ENCODE results near the gene SMIM38.

Gene SMIM38

DNA sequence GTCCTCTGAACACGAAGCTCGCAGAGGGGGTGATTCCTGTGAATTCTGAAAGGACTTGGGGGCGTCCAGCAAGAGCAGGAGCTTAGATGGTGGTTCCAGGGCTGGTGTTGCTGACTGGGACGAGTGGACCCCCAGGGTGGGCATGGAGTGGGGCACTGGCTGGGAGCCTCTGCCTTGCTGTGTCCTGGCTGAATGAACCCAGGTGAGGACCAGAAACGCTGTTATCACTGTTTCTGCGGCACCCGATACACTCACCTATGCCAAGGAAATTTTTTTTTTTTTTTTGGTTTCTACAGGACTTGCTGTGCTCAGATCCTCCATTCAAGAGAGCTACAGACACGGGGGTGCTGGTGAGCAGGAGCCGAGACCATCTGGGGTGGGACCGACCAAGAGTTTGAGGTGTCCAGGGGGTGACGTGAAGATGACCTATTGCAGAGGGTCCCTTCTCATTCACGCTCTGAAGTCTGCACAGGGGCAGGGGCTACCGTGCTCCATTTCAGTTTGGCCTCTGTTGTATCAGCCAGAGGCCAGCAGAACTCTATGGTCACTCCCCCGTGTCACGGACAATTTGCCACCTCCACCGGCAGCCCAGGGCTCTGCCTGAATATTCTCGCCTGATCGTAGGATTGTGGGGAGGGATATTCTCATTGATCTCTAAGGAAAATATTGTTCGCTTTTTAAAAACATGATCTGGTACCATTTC is 3.6 kb downstream of the SMIM38 start:
- DNase-seq (ENCODE audit: low spot score), result no peak

DNA sequence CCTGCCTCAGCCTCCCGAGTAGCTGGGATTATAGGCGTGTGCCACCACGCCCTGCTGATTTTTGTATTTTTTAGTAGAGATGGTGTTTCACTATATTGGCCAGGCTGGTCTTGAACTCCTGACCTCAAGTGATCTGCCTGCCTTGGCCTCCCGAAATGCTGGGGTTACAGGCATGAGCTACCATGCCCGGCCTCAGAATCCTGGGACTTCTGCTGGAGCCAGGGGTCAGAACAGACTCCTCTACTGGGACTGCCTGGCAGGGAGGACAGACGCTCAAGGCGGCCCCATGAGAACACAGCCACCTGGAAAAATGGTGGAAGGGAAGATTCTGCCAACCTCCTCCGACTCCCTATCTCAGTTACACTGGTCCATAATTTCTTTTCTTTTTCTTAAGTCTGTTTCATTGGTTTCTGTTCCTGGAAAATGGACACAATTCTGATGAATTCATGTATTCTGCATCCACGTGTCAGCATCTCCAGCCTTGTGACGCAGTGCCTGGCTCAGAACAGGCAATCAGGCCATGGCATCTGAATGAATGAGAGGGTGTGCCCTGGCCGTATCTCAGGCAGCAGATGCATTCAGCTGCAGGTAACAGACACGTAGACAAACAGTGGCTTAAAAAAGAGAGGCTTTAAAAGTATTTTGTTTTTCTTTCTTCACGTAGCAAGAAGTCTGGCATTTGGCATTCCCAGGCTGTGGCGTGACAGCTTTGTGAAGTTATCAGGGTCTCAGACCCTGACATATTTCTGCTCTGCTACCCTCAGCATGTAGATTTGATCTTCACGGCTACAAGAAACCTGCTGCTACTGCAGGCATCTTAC is 4.8 kb downstream of the SMIM38 start:
- DNase-seq (ENCODE audit: low spot score), result no peak

DNA sequence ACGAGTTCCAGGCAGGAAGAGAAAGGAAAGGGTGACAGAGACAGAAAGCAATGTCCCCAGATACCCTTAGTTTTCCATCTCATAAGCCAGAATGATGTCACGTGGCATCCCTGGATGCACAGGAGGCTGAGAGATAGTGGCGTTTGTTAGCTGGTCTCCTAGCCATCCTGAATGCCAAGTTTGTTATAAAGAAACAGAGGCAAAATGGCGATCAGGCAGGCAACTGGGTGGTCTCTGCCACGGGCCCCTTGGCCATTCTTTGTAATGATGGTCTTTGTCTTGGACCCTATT is 5.3 kb downstream of the SMIM38 start:
- no peak for DNase-seq (ENCODE audit: low spot score)

GRCh38 chr11:69162505-69162904 is 6.8 kb downstream of the SMIM38 start:
- DNase-seq (ENCODE audit: low spot score), result no peak

- no peak for DNase-seq (ENCODE audit: low spot score)
Measured at GRCh38 chr11:69163842-69164241, 8.1 kb downstream of the SMIM38 start.

DNA sequence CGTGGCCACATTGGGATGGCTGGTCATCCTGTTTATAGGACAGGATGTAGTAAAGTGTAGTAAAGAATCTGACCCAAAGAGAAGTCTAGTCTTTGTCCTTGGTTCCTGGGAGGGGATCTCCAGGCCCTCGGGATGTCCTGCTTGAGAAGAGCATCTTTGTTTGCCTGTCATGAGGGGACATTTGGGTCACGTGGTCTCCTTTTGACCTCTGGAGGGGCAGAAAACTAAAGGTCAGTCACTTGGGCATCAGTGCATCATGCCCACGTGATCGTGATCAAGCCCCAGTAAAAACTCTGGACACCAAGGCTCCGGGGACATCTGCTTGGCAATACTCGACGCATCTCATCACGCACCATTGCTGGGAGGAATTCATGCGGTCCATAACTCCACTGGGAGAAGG is 9.1 kb downstream of the SMIM38 start:
- DNase-seq (ENCODE audit: low spot score), result no peak

DNA sequence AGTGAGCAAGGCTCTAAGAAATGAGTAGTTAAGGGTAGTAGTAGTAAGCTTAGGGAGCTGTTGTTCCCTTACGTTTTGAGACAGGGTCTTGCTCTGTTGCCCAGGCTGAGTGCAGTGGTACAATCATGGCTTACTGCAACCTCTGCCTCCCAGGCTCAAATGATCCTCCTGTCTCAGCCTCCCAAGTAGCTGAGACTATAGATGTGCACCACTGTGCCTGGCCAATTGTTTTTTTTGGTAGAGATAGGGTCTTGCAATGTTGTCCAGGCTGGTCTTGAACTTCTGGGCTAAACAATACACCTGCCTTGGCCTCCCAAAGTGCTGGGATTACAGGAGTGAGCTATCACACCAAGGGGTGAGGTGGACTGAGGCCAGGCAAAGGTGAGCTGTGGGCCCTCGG is 10.0 kb downstream of the SMIM38 start:
- DNase-seq (ENCODE audit: low spot score), result no peak

GRCh38 chr11:69166218-69167115 is 10.7 kb downstream of the SMIM38 start:
- DNase-seq (ENCODE audit: low spot score), result peak; percentile 55

GRCh38 chr11:69167130-69167915 is 11.6 kb downstream of the SMIM38 start:
- no peak for DNase-seq (ENCODE audit: low spot score)

DNA sequence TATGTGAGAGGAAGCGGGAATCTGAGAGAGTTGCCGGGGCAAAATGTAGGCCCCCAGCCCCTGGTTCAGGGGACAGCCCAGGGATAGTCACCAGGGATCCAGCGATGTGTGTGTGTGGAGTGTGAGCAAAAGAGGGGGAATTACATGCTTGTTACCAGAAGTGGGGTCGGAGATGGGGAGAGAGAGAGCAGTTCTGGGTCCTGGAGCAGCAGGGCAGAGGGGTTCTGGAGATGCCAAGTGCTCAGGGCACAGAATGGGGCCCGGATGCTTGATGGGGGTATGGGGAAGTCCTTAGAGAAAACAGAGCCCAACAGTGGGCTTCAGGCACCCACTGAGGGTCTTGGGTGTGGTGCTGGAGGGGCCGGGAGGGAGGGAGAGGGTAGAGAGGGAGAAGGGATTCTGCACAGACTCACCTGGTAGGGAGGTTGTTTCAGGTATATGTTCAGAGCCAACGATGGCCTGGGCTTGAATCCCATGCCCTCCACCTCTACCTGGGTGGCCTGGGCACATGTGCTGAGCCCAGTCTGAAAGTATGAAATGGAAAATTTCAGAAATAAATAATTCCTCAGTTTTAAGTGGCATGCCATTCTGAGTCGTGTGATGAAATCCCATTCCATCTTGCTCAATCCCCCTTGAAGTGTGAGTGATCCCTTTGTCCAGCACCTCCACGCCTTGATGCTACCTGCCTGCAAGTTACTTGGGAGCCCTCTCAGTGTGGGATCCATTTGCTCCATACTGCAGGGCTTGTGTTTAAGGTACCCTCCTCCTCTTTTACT is 12.4 kb downstream of the SMIM38 start:
- no peak for DNase-seq (ENCODE audit: low spot score)

DNA sequence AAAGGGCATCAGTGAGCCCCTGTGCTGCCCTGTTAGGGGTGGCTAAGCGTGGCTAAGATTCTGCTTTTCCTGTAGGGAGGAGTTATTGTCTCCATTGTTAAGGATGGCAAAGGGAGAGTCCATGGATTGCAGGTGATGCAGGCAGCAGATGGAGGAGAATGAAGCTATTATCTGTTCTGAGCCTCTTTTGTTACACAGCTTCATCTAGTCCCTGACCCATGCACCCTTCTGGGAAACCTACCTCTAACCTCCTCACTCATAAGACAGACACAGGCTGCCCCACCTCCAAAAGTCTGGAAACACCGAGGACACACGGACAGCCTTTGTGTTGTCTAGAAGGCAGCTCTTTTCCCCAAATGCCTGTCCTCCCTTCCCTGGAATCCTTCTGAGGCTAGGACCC is 13.7 kb downstream of the SMIM38 start:
- no peak for DNase-seq (ENCODE audit: low spot score)

DNA sequence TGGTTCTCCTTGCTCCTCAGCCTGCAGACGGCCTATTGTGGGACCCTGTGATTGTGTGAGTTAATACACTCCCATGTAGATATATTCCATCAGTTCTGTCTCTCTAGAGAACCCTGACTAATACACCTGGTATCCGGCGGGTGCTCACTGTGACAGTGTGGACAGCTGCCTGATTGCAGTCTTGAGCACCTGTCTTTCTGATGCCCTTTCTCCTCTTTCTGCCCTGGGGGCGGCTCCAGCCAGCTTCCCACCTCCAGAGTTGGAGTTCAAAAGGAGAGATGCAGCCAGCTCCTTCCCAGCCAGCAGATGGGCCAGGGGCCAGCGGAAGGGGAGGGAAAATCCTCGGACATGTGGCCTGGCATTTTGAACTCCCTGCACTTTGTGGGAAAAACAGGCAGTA is 15.0 kb downstream of the SMIM38 start:
- DNase-seq (ENCODE audit: low spot score), result no peak

- DNase-seq (ENCODE audit: low spot score), result no peak
Measured at GRCh38 chr11:69171476-69172240, 15.9 kb downstream of the SMIM38 start.

DNA sequence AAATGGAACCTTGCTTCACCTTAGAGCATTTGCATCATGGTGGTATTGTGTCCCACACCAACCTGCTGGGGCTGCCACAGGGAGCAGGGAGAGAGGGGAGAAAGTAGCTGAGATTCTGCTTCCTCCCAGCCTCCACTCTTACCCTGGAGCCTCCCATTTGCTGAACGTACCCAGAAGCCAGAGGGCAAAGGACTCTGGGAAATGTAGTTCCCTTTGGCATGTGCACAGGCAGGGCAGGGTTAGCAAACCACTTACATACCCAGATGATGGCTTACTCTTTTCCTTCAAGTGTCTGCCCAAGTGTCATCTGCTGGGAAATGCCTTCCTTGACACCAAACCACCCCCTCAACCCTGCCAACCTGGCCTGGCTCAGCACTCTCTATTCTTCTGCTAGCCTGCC is 16.9 kb downstream of the SMIM38 start:
- no peak for DNase-seq (ENCODE audit: low spot score)

DNA sequence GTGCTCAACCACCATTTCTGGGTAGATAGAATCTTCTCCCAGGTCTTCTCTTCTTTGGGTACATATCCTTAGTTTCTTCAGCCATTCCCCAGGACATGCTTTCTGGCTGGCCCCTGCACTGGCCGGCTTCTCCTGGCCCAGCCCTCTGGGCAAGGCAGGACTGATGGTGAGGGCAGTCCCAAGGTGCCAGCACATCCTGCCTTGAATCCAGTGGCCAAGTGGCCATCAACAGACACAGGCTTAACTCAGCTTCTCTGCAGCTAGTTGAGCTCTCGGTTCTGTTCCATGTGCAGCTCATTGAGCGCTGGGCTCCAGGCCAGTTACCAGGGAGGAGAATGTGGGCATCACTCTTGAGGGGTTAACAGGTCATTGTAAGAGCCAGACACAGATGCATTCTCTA is 17.6 kb downstream of the SMIM38 start:
- no peak for DNase-seq (ENCODE audit: low spot score)

- no peak for DNase-seq (ENCODE audit: low spot score)
Measured at GRCh38 chr11:69173925-69174581, 18.3 kb downstream of the SMIM38 start.

- no peak for DNase-seq (ENCODE audit: low spot score)
Measured at GRCh38 chr11:69174841-69175240, 19.1 kb downstream of the SMIM38 start.

DNA sequence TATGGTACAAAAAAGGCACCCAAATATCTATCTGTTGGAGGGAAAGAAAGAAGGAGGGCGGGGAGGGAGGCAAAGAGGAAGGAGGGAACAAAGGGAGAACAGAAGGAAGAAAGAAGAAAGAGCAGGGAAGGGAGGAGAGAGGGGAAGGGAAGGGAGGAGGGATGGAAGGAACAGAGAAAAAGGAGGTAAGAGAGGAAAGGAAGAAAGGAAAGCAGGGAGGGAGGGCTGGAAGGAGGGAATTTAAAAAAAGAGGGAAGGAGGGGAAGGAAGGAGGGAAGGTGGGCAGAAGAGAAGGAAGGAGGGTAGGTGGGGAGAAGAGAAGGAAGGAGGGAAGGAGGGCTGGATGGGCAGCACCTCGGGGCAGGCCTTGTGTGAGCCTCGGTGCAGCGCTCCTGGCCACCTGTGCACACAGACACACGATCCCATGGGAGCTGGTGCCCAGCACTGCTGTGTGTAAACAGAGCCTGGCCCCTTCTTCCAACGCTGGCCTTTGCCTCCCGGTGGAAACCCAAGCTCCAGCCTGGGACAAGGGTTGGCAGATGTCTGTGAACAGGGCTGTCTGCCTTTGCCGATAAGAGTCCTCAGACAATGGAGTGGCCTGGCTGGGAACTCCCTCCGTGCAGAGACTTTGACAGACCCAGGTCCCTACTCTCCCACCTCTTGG is 23.2 kb downstream of the SMIM38 start:
- DNase-seq (ENCODE audit: low spot score), result no peak

GRCh38 chr11:69180226-69180625 is 24.5 kb downstream of the SMIM38 start:
- no peak for DNase-seq (ENCODE audit: low spot score)
